AG10803 (cell line): ENCODE measurements around the gene GNB5.

ENCODE experiments used
- DNase-seq: peaks from one replicate; pipeline ENCODE4 v3.0.0; 2010; ENCODE audit warnings: low read depth
- H3K4me3 ChIP-seq: 2 replicates; pipeline ENCODE4 v1.5.1; 2011; ENCODE audit warnings: mild to moderate bottlenecking, low read length, control low read depth
- TF ChIP-seq, protein P1 (sequence below): conservative IDR thresholded peaks from 2 replicates; pipeline ENCODE4 v1.5.1; 2011; ENCODE audit warnings: mild to moderate bottlenecking, low read length, control low read depth, inconsistent platforms

Gene GNB5

DNA sequence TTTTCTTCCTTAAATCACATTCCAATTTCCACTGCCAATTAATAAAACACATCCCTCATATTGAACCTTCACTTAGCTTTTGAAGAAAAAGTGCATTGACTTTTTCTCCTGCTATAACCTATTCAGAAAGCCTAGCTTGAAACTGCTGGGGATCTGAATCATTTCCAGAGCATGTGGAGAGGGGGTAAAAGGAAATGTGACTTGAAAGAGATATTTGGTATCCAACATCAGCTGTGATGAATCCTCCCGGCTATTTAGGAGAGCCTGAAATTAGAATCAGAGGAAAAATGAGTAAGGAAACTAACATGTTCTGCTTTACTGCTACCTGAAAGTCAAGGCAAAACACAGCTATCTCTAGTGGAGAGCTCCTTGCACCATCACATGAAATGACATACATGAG lies 2.6 kb upstream of the GNB5 start:
- peak; percentile 13 for DNase-seq
- no peak overlapping the region for H3K4me3 ChIP-seq
- TF ChIP-seq, protein P1, sequence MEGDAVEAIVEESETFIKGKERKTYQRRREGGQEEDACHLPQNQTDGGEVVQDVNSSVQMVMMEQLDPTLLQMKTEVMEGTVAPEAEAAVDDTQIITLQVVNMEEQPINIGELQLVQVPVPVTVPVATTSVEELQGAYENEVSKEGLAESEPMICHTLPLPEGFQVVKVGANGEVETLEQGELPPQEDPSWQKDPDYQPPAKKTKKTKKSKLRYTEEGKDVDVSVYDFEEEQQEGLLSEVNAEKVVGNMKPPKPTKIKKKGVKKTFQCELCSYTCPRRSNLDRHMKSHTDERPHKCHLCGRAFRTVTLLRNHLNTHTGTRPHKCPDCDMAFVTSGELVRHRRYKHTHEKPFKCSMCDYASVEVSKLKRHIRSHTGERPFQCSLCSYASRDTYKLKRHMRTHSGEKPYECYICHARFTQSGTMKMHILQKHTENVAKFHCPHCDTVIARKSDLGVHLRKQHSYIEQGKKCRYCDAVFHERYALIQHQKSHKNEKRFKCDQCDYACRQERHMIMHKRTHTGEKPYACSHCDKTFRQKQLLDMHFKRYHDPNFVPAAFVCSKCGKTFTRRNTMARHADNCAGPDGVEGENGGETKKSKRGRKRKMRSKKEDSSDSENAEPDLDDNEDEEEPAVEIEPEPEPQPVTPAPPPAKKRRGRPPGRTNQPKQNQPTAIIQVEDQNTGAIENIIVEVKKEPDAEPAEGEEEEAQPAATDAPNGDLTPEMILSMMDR: no peak

DNA sequence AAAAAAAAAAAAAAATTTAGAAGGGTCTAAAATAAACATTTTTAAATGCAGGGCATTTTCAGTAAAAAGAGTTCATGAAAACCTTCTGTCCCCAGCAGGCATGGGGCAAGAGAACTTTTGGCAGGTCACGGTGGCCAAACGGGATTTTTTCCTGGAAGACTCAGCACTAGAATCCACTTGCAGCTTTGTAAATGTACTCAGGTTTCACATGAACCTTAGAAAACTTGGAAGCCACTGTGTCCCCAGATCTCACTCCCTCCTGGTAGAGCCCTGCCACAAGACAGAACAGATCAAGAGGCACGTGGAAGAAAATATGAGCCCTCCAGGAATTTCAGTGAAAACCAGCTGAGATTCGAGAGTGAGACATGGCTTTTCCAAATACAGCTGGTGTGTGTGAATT lies 2.1 kb upstream of the GNB5 start:
- TF ChIP-seq, protein P1: no peak
- H3K4me3 ChIP-seq: no peak overlapping the region
- DNase-seq: no peak

DNA sequence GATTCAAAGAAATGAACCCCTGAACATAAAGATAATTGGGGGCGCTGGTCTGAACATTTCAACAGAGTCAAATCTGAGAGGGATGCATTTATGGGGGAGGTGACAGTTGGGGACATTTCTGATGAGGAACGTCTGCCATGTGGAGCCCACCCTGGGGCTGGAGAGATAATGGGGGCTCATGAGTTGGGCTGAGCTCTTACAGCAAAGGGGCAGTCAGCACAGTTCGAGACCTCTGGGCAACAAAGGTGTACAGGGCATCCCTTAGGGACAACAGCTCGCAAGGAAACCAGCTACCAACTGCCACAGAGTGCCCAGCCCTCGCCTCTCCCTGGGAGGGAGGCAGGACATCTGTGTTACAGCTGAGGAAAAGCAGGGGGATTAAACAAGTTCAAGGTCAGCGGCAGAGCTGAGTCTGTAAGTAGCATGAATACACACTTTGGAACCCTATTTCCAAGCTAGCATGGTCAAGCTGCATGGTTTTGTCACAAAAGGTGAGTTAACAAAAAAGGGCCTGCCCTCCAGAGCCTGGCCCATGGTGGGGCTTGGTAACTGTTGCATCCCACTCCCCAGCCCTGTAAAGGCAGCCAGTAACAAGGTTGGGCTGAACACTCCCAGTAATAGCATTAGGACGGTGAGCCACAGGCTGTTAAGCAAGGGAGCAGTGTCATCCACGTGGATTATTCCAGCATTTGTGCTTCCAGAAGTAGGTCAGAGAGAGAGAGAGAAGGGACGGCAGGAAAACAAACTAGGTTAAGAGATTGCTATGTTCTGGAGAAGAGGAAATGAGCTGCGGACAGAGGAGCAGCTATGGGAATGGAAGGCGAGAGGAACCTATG lies 4.3 kb downstream of the GNB5 start:
- no peak for DNase-seq
- TF ChIP-seq, protein P1: no peak
- H3K4me3 ChIP-seq: no peak overlapping the region

DNA sequence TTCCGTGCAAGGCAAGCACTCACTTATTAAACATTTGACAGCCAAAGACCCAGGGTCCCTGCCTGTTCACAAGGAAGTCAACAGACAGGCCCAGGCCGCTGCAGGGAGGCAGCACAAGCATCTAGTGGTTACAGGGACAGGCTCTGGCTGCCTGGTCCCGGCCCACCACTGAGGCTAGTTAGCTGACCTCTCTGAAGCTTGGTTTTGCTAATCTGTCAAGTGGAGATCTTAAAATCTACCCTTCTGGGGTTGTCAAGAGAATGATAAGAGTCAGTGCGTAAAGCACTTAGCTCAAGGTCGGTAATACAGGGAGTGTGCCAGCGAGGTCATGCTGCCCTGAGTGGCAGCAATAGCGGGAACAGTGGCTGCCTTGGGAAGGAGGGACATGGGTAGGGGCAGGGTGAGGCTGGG lies 6.0 kb downstream of the GNB5 start:
- no peak overlapping the region for H3K4me3 ChIP-seq
- TF ChIP-seq, protein P1: no peak

DNA sequence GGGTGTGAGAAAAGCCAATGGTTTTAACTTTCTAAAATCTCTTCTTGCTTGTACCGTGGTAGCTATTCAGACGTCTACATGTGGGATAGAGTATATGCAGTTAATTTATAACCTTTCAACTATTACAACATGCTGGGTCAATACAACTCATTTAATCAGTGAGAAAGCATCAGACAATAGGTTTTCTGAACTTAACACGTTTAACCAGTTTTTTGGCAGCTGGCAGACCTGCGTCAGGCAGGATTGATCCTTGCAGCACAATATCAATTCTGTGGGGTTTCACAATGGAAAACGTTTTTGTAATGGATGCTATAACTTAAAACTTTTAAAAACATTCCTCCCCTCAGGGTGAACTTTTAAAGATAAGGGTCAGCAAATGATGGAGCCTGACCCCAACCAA lies 6.5 kb downstream of the GNB5 start:
- H3K4me3 ChIP-seq: no peak overlapping the region
- DNase-seq: no peak
- TF ChIP-seq, protein P1: no peak

More for the DNA sequence above, 6.0 kb downstream of the GNB5 start:
- DNase-seq: no peak

DNA sequence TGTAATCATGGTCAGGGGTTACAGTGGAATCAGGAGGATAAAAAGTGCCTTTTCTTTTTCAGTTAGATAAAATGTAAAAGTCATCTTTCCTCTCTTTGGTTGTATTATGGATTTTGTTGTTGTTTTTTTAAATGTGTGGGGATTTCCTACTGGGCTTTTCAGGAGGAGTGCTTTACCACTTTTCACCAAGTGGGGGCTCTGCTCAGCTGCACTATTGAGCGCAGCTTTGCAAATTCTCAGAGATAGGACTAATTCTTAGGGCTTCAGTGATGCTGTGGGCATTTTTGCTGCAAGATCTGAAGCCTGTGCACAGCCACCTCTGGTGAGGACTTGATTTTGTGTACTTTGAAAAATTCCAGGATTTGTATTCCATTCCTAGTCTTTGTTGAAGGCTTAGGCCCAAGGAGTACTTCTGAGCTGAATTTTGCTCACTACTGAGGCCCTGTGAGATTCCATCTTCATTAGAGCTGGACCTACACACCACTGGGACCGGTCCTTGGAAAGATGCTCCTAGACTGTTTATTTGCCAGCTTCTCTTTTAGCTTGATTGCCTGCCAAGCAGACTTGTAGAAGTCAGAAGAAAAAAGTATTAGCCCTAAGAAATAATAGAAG lies 7.5 kb downstream of the GNB5 start:
- TF ChIP-seq, protein P1: peak; percentile 82
- DNase-seq: peak; percentile 36
- no peak overlapping the region for H3K4me3 ChIP-seq
